HCT116 (cell line): ENCODE data around the gene SPSB3. TPM values are rescaled to one million over a fixed set of nuclear protein-coding genes. Genes with fewer than 3 reads are reported as not detected.

Experiments
- ATAC-seq: fragments of 200-7000 bp; cut with Tn5 transposase; 2 replicates; pipeline ENCODE4 v1.9.1; 2020; ENCODE audit warnings: mild to moderate bottlenecking, moderate library complexity
- BruUV-seq: library from RNA; stranded (reverse); fragments of 400-500 nt; replicated peaks from 2 replicates; lab custom pipeline; 2021; lab: Mats Ljungman, UMichigan
- CTCF ChIA-PET: fragments of 300-600 bp; sonication (Branson Sonifier 250); formaldehyde crosslinking; loops from one replicate; lab custom pipeline; 2021; ENCODE audit warnings: antibody characterized with exemption; lab: Charles Lee
- POLR2A ChIA-PET: fragments of 300-600, 350-600 bp; sonication (Branson Sonifier 250); formaldehyde crosslinking; loops from one replicate; lab custom pipeline; 2021; ENCODE audit warnings: antibody characterized with exemption; lab: Charles Lee
- RAD21 ChIA-PET, 2 experiments: fragments of 300-600 bp; sonication (Branson Sonifier 250); formaldehyde crosslinking; loops; one replicate each; lab custom pipeline; 2023; ENCODE audit warnings: low total read pairs in 2 of 2; ENCODE audit not compliant: uncharacterized antibody in 2 of 2, unreplicated experiment in 2 of 2, low non-redundant PET in 1 of 2; lab: Charles Lee
- DNase-seq: peaks from one replicate; pipeline ENCODE4 v3.0.0-alpha.2; 2010; ENCODE audit warnings: low read depth, low spot score
- H2AFZ ChIP-seq: fragments of 200-600 bp; shearing (Covaris generic), sonication (generic); 2 replicates; pipeline ENCODE4 v1.6.1; 2017; ENCODE audit warnings: low read depth, mixed run types, mixed read lengths, antibody characterized with exemption, low read length; ENCODE audit not compliant: poor library complexity, severe bottlenecking
- H3K27ac ChIP-seq: 2 replicates; pipeline ENCODE4 v1.5.1; 2012; ENCODE audit warnings: low read depth, low read length
- H3K27me3 ChIP-seq: fragments of 200-600 bp; sonication (generic); 2 replicates; pipeline ENCODE4 v1.6.1; 2016; ENCODE audit warnings: mixed run types, low read length, mixed read lengths; ENCODE audit not compliant: insufficient read depth
- H3K36me3 ChIP-seq, 2 experiments: fragments of 200-500 bp in 1 of 2; fragments of 200-600 bp in 1 of 2; sonication (Bioruptor generic) in 1 of 2; sonication (generic) in 1 of 2; 2 replicates each; pipeline versions ENCODE4 v1.5.1 to v1.6.1; 2014 to 2016; ENCODE audit warnings: low read length in 2 of 2, inconsistent platforms in 1 of 2, mixed read lengths in 1 of 2, mixed run types in 1 of 2; ENCODE audit not compliant: insufficient read depth in 2 of 2, control insufficient read depth in 1 of 2
- H3K4me1 ChIP-seq, 2 experiments: fragments of 200-600 bp in 1 of 2; sonication (generic) in 1 of 2; 2 replicates each; pipeline versions ENCODE4 v1.5.1 to v1.6.1; 2012 to 2017; ENCODE audit warnings: low read length in 2 of 2, inconsistent platforms in 1 of 2, mild to moderate bottlenecking in 1 of 2, mixed read lengths in 1 of 2, mixed run types in 1 of 2, moderate library complexity in 1 of 2; ENCODE audit not compliant: insufficient read depth in 2 of 2, control insufficient read depth in 1 of 2
- H3K4me2 ChIP-seq: fragments of 200-600 bp; sonication (generic); 2 replicates; pipeline ENCODE4 v1.6.1; 2017; ENCODE audit warnings: mixed run types, low read length, mixed read lengths
- H3K4me3 ChIP-seq, 2 experiments: fragments of 200-600 bp in 1 of 2; sonication (generic) in 1 of 2; replicated peaks in 1 of 2; 2 replicates each; pipeline ENCODE4 v1.5.1; 2011 to 2016; ENCODE audit warnings: low read length in 2 of 2, control low read depth in 1 of 2, low read depth in 1 of 2, mild to moderate bottlenecking in 1 of 2, mixed read lengths in 1 of 2, mixed run types in 1 of 2
- H3K79me2 ChIP-seq: fragments of 200-600 bp; sonication (generic); 2 replicates; pipeline ENCODE4 v1.6.1; 2017; ENCODE audit warnings: mild to moderate bottlenecking, mixed run types, low read length, moderate library complexity, mixed read lengths; ENCODE audit not compliant: insufficient read depth
- H3K9ac ChIP-seq: fragments of 200-600 bp; sonication (generic); 2 replicates; pipeline ENCODE4 v1.6.1; 2016; ENCODE audit warnings: low read length, mixed read lengths
- H3K9me2 ChIP-seq: fragments of 200-600 bp; sonication (generic), shearing (Covaris generic); 2 replicates; pipeline ENCODE4 v1.6.1; 2017; ENCODE audit warnings: mixed run types, mild to moderate bottlenecking, moderate library complexity; ENCODE audit not compliant: insufficient read depth
- H3K9me3 ChIP-seq, 2 experiments: fragments of 200-500 bp in 1 of 2; fragments of 200-600 bp in 1 of 2; sonication (Bioruptor generic) in 1 of 2; sonication (generic) in 1 of 2; 2 replicates each; pipeline ENCODE4 v1.6.1; 2014 to 2017; ENCODE audit warnings: low read length in 2 of 2, mixed read lengths in 2 of 2, inconsistent platforms in 1 of 2, low read depth in 1 of 2, mild to moderate bottlenecking in 1 of 2, mixed run types in 1 of 2, moderate library complexity in 1 of 2; ENCODE audit not compliant: control insufficient read depth in 1 of 2, insufficient read depth in 1 of 2
- H4K20me1 ChIP-seq: fragments of 200-600 bp; sonication (generic), shearing (Covaris generic); 2 replicates; pipeline ENCODE4 v1.6.1; 2017; ENCODE audit warnings: mixed run types, mild to moderate bottlenecking, moderate library complexity; ENCODE audit not compliant: insufficient read depth
- ELF1 ChIP-seq: IDR thresholded peaks from 2 replicates; pipeline ENCODE4 v1.6.1; 2012; ENCODE audit warnings: low read depth, borderline replicate concordance
- EZH2 ChIP-seq: fragments of 200-600 bp; sonication (generic); IDR thresholded peaks from 2 replicates; pipeline ENCODE4 v1.6.1; 2017; ENCODE audit warnings: antibody characterized with exemption, mixed run types
- EZH2phosphoT487 ChIP-seq: fragments of 200-600 bp; IDR thresholded peaks from 2 replicates; pipeline ENCODE4 v1.6.1; 2018; ENCODE audit warnings: antibody characterized with exemption, borderline replicate concordance
- FOSL1 ChIP-seq: IDR thresholded peaks from 2 replicates; pipeline ENCODE4 v1.6.1; 2012; ENCODE audit warnings: low read depth
- RAD21 ChIP-seq: IDR thresholded peaks from 2 replicates; pipeline ENCODE4 v1.6.1; 2012; ENCODE audit warnings: low read depth, mild to moderate bottlenecking
- SIN3A ChIP-seq: IDR thresholded peaks from 2 replicates; pipeline ENCODE4 v1.6.1; 2012; ENCODE audit warnings: low read depth
- SRF ChIP-seq: IDR thresholded peaks from 2 replicates; pipeline ENCODE4 v1.6.1; 2012; ENCODE audit warnings: low read depth
- TCF7L2 ChIP-seq: IDR thresholded peaks from 2 replicates; pipeline ENCODE4 v1.7.0; 2011; ENCODE audit warnings: borderline replicate concordance, inconsistent platforms; ENCODE audit not compliant: insufficient read depth, insufficient read length; ENCODE audit errors: extremely low read depth
- ZFX ChIP-seq: fragments of 450-650 bp; IDR thresholded peaks from 2 replicates; pipeline ENCODE4 v1.6.1; 2017
- intact Hi-C: fragments of 100-400 bp; cut with micrococcal nuclease; formaldehyde crosslinking; loops from 2 replicates; pipeline ENCODE4 v1.10.0; 2022
- total RNA-seq: library from RNA; stranded (reverse); gene quantifications from one replicate; pipeline ENCODE4 v1.2.1, GENCODE V29; 2021; ENCODE audit not compliant: unreplicated experiment
- TF ChIP-seq, protein P1 (sequence below), 3 experiments: fragments of 200-600 bp in 1 of 3; sonication (generic) in 1 of 3; IDR thresholded peaks in 2 of 3; conservative IDR thresholded peaks in 1 of 3; 2 replicates each; pipeline ENCODE4 v1.5.1; 2012 to 2017; ENCODE audit warnings: low read depth in 2 of 3, low read length in 2 of 3, antibody characterized with exemption in 1 of 3, borderline replicate concordance in 1 of 3, control low read depth in 1 of 3, mild to moderate bottlenecking in 1 of 3, mixed read lengths in 1 of 3, mixed run types in 1 of 3, moderate library complexity in 1 of 3; ENCODE audit not compliant: insufficient read depth in 1 of 3
- TF ChIP-seq, protein P2 (sequence below): IDR thresholded peaks from 2 replicates; pipeline ENCODE4 v1.6.1; 2012; ENCODE audit warnings: low read depth

Gene SPSB3
- total RNA-seq, 1 experiment from 2014 or later: 31.6 TPM

- no TSS peak for BruUV-seq
- Histone ChIP-seq H3K27ac (no peak overlapping the region), H3K9ac (no peak overlapping the region), H3K27me3 (no peaks in the 10 kb centered on the region), H4K20me1 (no peaks in the 10 kb centered on the region), H3K4me2 (no peak overlapping the region), H3K36me3 (peaks cover 0 to 6% of the 10 kb centered on the region in 2 experiments; a peak in 3 of 4 replicates), H2AFZ (no peak overlapping the region), H3K9me2 (no peaks in the 10 kb centered on the region), H3K4me1 (peaks cover under 1 to 1% of the 10 kb centered on the region in 2 experiments; a peak in 3 of 4 replicates), H3K4me3 (no peak overlapping the region), H3K79me2 (peaks cover 15% of the 10 kb centered on the region), H3K9me3 (no peaks in the 10 kb centered on the region)
- no peak for DNase-seq
- no peak for ATAC-seq
- CTCF ChIA-PET: no interaction called here
- RAD21 ChIA-PET: no interaction called here
- intact Hi-C loops: no loop called here
- POLR2A ChIA-PET: no interaction called here
- TF ChIP-seq EZH2 (no peak), TCF7L2 (no peak), SIN3A (no peak), EZH2phosphoT487 (no peak), RAD21 (no peak), ELF1 (no peak), SRF (no peak), FOSL1 (no peak), ZFX (no peak)
- TF ChIP-seq, protein P1, sequence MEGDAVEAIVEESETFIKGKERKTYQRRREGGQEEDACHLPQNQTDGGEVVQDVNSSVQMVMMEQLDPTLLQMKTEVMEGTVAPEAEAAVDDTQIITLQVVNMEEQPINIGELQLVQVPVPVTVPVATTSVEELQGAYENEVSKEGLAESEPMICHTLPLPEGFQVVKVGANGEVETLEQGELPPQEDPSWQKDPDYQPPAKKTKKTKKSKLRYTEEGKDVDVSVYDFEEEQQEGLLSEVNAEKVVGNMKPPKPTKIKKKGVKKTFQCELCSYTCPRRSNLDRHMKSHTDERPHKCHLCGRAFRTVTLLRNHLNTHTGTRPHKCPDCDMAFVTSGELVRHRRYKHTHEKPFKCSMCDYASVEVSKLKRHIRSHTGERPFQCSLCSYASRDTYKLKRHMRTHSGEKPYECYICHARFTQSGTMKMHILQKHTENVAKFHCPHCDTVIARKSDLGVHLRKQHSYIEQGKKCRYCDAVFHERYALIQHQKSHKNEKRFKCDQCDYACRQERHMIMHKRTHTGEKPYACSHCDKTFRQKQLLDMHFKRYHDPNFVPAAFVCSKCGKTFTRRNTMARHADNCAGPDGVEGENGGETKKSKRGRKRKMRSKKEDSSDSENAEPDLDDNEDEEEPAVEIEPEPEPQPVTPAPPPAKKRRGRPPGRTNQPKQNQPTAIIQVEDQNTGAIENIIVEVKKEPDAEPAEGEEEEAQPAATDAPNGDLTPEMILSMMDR (IDR thresholded peaks at IDR 0.05 in 2 of 3, conservative IDR thresholded peaks at IDR 0.05 in 1 of 3; ENCODE audit: borderline replicate concordance in 1 of 3, insufficient read depth in 1 of 3, low read depth in 2 of 3, low read length in 2 of 3): no peak
- TF ChIP-seq, protein P2, sequence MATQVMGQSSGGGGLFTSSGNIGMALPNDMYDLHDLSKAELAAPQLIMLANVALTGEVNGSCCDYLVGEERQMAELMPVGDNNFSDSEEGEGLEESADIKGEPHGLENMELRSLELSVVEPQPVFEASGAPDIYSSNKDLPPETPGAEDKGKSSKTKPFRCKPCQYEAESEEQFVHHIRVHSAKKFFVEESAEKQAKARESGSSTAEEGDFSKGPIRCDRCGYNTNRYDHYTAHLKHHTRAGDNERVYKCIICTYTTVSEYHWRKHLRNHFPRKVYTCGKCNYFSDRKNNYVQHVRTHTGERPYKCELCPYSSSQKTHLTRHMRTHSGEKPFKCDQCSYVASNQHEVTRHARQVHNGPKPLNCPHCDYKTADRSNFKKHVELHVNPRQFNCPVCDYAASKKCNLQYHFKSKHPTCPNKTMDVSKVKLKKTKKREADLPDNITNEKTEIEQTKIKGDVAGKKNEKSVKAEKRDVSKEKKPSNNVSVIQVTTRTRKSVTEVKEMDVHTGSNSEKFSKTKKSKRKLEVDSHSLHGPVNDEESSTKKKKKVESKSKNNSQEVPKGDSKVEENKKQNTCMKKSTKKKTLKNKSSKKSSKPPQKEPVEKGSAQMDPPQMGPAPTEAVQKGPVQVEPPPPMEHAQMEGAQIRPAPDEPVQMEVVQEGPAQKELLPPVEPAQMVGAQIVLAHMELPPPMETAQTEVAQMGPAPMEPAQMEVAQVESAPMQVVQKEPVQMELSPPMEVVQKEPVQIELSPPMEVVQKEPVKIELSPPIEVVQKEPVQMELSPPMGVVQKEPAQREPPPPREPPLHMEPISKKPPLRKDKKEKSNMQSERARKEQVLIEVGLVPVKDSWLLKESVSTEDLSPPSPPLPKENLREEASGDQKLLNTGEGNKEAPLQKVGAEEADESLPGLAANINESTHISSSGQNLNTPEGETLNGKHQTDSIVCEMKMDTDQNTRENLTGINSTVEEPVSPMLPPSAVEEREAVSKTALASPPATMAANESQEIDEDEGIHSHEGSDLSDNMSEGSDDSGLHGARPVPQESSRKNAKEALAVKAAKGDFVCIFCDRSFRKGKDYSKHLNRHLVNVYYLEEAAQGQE: no peak
These were observed 53.3 kb downstream of the SPSB3 start for GRCh38 chr16:1729026-1729425.
